ENCODE results near the gene SERTAD4. TPM values are rescaled to one million over a fixed set of nuclear protein-coding genes. Genes with fewer than 3 reads are reported as not detected.

SERTAD4 gene
- total and polyA plus RNA-seq, 7 experiments from 2014 or later, result not detected

- intact Hi-C loops (cut with micrococcal nuclease), result no loop called here
- H3K4me3 Mint-ChIP-seq, result peak overlapping the region in 4 of 10 donors; percentile 21 to 47 (median 44)
- H3K4me1 ChIP-seq (ENCODE audit: control insufficient read depth in 2 of 2, insufficient read depth in 2 of 2, low read length in 2 of 2), result no peaks in the 10 kb centered on the region
- H3K27ac ChIP-seq (ENCODE audit: low read depth, low read length), result no peak overlapping the region
- no peak overlapping the region for H3K4me3 ChIP-seq (ENCODE audit: low read length)
- DNase-seq (no peak), ATAC-seq (no peak)
- ChIA-PET CTCF (no interaction called here), POLR2A (no interaction called here)
- H3K27me3 Mint-ChIP-seq, result peaks cover 45 to 70% (median 62%) of the 10 kb centered on the region in 5 donors
- no peaks in the 10 kb centered on the region for H3K36me3 Mint-ChIP-seq
- peaks cover under 1 to 7% of the 10 kb centered on the region in 2 donors for H3K27me3 ChIP-seq (ENCODE audit: control insufficient read depth in 2 of 2, insufficient read depth in 2 of 2, low read length in 2 of 2)
- H3K9me3 Mint-ChIP-seq, result peaks cover 0 to 1% (median 0%) of the 10 kb centered on the region in 11 donors
- H3K36me3 ChIP-seq (ENCODE audit: control insufficient read depth in 2 of 3, insufficient read depth in 3 of 3, low read length in 3 of 3), result no peaks in the 10 kb centered on the region
- H3K4me1 Mint-ChIP-seq, result peaks cover 7 to 25% (median 13%) of the 10 kb centered on the region in 7 donors
- H3K27ac Mint-ChIP-seq, result no peak overlapping the region
- H3K9me3 ChIP-seq (ENCODE audit: control insufficient read depth in 2 of 3, low read length in 3 of 3), result no peaks in the 10 kb centered on the region
These were observed 21.7 kb downstream of the SERTAD4 start for GRCh38 chr1:210254298-210254697.

GRCh38 chr1:210257698-210258529, 25.3 kb downstream of the SERTAD4 start:
- CTCF ChIA-PET, result no interaction called here
- ATAC-seq (peak; percentile 20), DNase-seq (no peak)
- Histone ChIP-seq H3K4me3 (ENCODE audit: low read length) (no peak overlapping the region), H3K36me3 (ENCODE audit: control insufficient read depth in 2 of 3, insufficient read depth in 3 of 3, low read length in 3 of 3) (no peaks in the 10 kb centered on the region), H3K27ac (ENCODE audit: low read depth, low read length) (no peak overlapping the region), H3K9me3 (ENCODE audit: control insufficient read depth in 2 of 3, low read length in 3 of 3) (no peaks in the 10 kb centered on the region), H3K4me1 (ENCODE audit: control insufficient read depth in 2 of 2, insufficient read depth in 2 of 2, low read length in 2 of 2) (no peaks in the 10 kb centered on the region), H3K27me3 (ENCODE audit: control insufficient read depth in 2 of 2, insufficient read depth in 2 of 2, low read length in 2 of 2) (peaks cover 0 to 3% of the 10 kb centered on the region in 2 donors)
- H3K9me3 Mint-ChIP-seq, result no peaks in the 10 kb centered on the region
- no peak overlapping the region for H3K27ac Mint-ChIP-seq
- peaks cover 0 to 8% (median 5%) of the 10 kb centered on the region in 7 donors for H3K4me1 Mint-ChIP-seq
- no peak overlapping the region for H3K4me3 Mint-ChIP-seq
- intact Hi-C loops (cut with micrococcal nuclease), result no loop called here
- POLR2A ChIA-PET, result no interaction called here
- H3K36me3 Mint-ChIP-seq, result no peaks in the 10 kb centered on the region
- peaks cover 22 to 49% (median 31%) of the 10 kb centered on the region in 5 donors for H3K27me3 Mint-ChIP-seq

- ChIA-PET POLR2A (no interaction called here), CTCF (no interaction called here)
- no peak overlapping the region for H3K4me3 Mint-ChIP-seq
- no peaks in the 10 kb centered on the region for H3K9me3 Mint-ChIP-seq
- peaks cover 9 to 36% (median 16%) of the 10 kb centered on the region in 5 donors for H3K27me3 Mint-ChIP-seq
- no peaks in the 10 kb centered on the region for H3K36me3 Mint-ChIP-seq
- Histone ChIP-seq H3K4me1 (ENCODE audit: control insufficient read depth in 2 of 2, insufficient read depth in 2 of 2, low read length in 2 of 2) (no peaks in the 10 kb centered on the region), H3K4me3 (ENCODE audit: low read length) (no peak overlapping the region), H3K36me3 (ENCODE audit: control insufficient read depth in 2 of 3, insufficient read depth in 3 of 3, low read length in 3 of 3) (no peaks in the 10 kb centered on the region), H3K27me3 (ENCODE audit: control insufficient read depth in 2 of 2, insufficient read depth in 2 of 2, low read length in 2 of 2) (no peaks in the 10 kb centered on the region), H3K9me3 (ENCODE audit: control insufficient read depth in 2 of 3, low read length in 3 of 3) (no peaks in the 10 kb centered on the region), H3K27ac (ENCODE audit: low read depth, low read length) (no peak overlapping the region)
- ATAC-seq, result no peak
- H3K4me1 Mint-ChIP-seq, result peaks cover 0 to under 1% (median 0%) of the 10 kb centered on the region in 7 donors
- DNase-seq, result no peak
- intact Hi-C loops (cut with micrococcal nuclease), result no loop called here
- H3K27ac Mint-ChIP-seq, result no peak overlapping the region
These were observed 27.0 kb downstream of the SERTAD4 start for GRCh38 chr1:210259561-210259960.

- POLR2A ChIA-PET, result no interaction called here
- Histone ChIP-seq H3K4me1 (ENCODE audit: control insufficient read depth in 2 of 2, insufficient read depth in 2 of 2, low read length in 2 of 2) (no peaks in the 10 kb centered on the region), H3K36me3 (ENCODE audit: control insufficient read depth in 2 of 3, insufficient read depth in 3 of 3, low read length in 3 of 3) (no peaks in the 10 kb centered on the region), H3K4me3 (ENCODE audit: low read length) (no peak overlapping the region), H3K27ac (ENCODE audit: low read depth, low read length) (no peak overlapping the region), H3K9me3 (ENCODE audit: control insufficient read depth in 2 of 3, low read length in 3 of 3) (no peaks in the 10 kb centered on the region), H3K27me3 (ENCODE audit: control insufficient read depth in 2 of 2, insufficient read depth in 2 of 2, low read length in 2 of 2) (no peaks in the 10 kb centered on the region)
- Mint-ChIP-seq H3K4me1 (no peaks in the 10 kb centered on the region), H3K4me3 (no peak overlapping the region), H3K36me3 (no peaks in the 10 kb centered on the region), H3K9me3 (no peaks in the 10 kb centered on the region), H3K27ac (no peak overlapping the region), H3K27me3 (peaks cover 6 to 31% (median 12%) of the 10 kb centered on the region in 5 donors)
- intact Hi-C loops (cut with micrococcal nuclease), result no loop called here
- DNase-seq, result no peak
- CTCF ChIA-PET, result no interaction called here
- ATAC-seq, result no peak
These were observed 27.5 kb downstream of the SERTAD4 start for GRCh38 chr1:210260096-210260495.

- ChIA-PET CTCF (no interaction called here), POLR2A (no interaction called here)
- H3K9me3 ChIP-seq (ENCODE audit: control insufficient read depth in 2 of 3, low read length in 3 of 3), result no peaks in the 10 kb centered on the region
- no peaks in the 10 kb centered on the region for H3K9me3 Mint-ChIP-seq
- DNase-seq, result no peak
- H3K4me3 Mint-ChIP-seq, result no peak overlapping the region
- no peak for ATAC-seq
- H3K36me3 ChIP-seq (ENCODE audit: control insufficient read depth in 2 of 3, insufficient read depth in 3 of 3, low read length in 3 of 3), result no peaks in the 10 kb centered on the region
- H3K36me3 Mint-ChIP-seq, result no peaks in the 10 kb centered on the region
- intact Hi-C loops (cut with micrococcal nuclease), result no loop called here
- no peak overlapping the region for H3K4me3 ChIP-seq (ENCODE audit: low read length)
- H3K4me1 ChIP-seq (ENCODE audit: control insufficient read depth in 2 of 2, insufficient read depth in 2 of 2, low read length in 2 of 2), result no peaks in the 10 kb centered on the region
- H3K27me3 Mint-ChIP-seq, result peaks cover 3 to 24% (median 7%) of the 10 kb centered on the region in 5 donors
- H3K27ac Mint-ChIP-seq, result no peak overlapping the region
- H3K27ac ChIP-seq (ENCODE audit: low read depth, low read length), result no peak overlapping the region
- no peaks in the 10 kb centered on the region for H3K4me1 Mint-ChIP-seq
- no peaks in the 10 kb centered on the region for H3K27me3 ChIP-seq (ENCODE audit: control insufficient read depth in 2 of 2, insufficient read depth in 2 of 2, low read length in 2 of 2)
These were observed 29.7 kb downstream of the SERTAD4 start for GRCh38 chr1:210262167-210262896.

- Histone ChIP-seq H3K36me3 (ENCODE audit: control insufficient read depth in 2 of 3, insufficient read depth in 3 of 3, low read length in 3 of 3) (no peaks in the 10 kb centered on the region), H3K27ac (ENCODE audit: low read depth, low read length) (no peak overlapping the region), H3K27me3 (ENCODE audit: control insufficient read depth in 2 of 2, insufficient read depth in 2 of 2, low read length in 2 of 2) (no peaks in the 10 kb centered on the region), H3K4me1 (ENCODE audit: control insufficient read depth in 2 of 2, insufficient read depth in 2 of 2, low read length in 2 of 2) (no peaks in the 10 kb centered on the region), H3K4me3 (ENCODE audit: low read length) (no peak overlapping the region), H3K9me3 (ENCODE audit: control insufficient read depth in 2 of 3, low read length in 3 of 3) (no peaks in the 10 kb centered on the region)
- intact Hi-C loops (cut with micrococcal nuclease), result no loop called here
- H3K27ac Mint-ChIP-seq, result no peak overlapping the region
- H3K36me3 Mint-ChIP-seq, result no peaks in the 10 kb centered on the region
- H3K9me3 Mint-ChIP-seq, result peaks cover 0 to 1% (median 0%) of the 10 kb centered on the region in 11 donors
- no peak for ATAC-seq
- peaks cover under 1 to 25% (median 9%) of the 10 kb centered on the region in 5 donors for H3K27me3 Mint-ChIP-seq
- CTCF ChIA-PET, result no interaction called here
- H3K4me3 Mint-ChIP-seq, result no peak overlapping the region
- POLR2A ChIA-PET, result no interaction called here
- no peak for DNase-seq
- no peaks in the 10 kb centered on the region for H3K4me1 Mint-ChIP-seq
These were observed 30.3 kb downstream of the SERTAD4 start for GRCh38 chr1:210262897-210263272.
